ENCODE measurements around the gene PARG.
"Not testable (repeated sequence)": the region's sequence is repeated elsewhere in the genome, so short reads cannot be mapped to it uniquely, and the experiment has no call there.

The PARG gene

DNA sequence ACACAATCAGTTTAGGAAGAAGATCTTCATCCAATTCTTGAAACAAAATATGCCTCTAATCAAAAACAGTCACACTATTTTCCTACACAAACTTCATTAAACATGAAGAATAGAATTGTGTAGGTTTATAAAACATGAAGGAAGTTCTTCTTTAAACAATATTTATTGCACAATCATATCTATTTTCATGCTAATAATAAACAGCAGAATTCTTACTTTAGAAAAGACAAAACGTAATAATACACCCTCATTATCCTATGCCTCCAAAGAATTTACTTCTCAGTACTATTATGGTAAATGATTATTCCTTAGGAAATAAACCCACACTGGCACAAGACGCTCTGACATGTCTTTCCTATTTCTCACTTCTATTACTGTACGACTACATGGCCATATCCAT, 41.4 kb downstream of the PARG start:
- not testable (repeated sequence) for DNase-seq

DNA sequence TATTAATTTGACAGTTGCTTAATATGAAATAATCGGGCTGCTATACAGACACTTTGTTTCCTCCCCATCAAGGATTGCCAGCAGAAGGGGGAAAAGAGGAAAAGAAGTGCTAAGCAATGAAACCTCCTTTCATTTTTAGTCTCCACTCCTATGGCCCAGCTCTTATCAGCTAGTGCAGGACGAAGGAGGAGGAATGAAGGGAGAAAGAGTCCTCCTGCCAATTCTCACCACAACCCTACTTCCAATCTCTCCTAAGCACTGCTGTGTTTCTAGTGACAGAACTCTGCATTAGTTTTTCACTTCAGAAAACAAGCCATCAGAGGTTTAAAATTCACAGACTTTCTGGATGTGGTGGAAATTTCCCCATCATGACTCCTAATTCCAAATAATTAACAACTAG, 41.8 kb downstream of the PARG start:
- DNase-seq, result not testable (repeated sequence)

DNA sequence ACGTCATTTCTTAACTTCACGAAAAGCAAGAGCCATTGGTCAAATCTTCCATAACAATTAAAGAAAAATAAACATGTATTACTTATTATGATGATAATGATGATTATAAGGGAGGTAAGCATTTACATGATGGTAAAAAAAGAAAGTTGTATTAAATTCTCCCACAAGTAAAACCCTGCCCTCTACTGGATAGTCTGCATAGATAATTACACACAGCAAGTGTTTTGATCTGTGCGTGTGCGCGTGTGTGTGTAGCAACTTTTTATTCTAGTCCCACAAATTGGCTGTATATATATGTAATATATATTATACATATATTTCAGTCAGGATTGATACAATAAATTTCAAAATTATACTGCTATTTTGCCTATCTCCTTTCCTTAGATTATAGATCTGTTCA, 51.8 kb downstream of the PARG start:
- not testable (repeated sequence) for DNase-seq

DNA sequence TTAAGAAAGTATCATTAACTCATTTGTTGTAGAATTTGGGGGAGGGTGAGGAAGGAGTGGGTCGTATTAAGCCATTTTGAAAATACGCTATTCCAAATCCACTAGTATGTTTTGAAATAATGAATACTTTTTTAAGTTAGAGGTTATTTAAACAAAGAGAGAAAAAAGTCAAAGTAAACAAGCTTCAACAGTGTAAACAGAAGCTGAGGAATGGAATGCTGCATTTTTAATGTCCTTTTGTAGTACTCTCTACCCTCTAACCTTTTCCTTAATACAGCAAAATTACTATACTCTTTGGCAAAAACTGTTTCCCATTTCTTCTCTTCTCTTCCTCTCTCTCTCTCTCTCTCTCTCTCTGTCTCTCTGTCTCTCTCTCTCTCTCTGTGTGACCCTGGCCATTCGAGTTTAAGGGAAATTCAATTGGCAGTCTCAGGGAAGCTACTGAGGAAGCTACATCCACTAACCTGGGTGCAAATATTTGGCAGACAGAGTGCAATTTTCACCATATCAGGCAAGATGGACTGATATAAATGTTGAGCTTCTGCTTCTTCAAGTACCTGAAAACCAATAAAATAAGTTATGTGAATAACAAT, 57.0 kb downstream of the PARG start:
- not testable (repeated sequence) for DNase-seq

DNA sequence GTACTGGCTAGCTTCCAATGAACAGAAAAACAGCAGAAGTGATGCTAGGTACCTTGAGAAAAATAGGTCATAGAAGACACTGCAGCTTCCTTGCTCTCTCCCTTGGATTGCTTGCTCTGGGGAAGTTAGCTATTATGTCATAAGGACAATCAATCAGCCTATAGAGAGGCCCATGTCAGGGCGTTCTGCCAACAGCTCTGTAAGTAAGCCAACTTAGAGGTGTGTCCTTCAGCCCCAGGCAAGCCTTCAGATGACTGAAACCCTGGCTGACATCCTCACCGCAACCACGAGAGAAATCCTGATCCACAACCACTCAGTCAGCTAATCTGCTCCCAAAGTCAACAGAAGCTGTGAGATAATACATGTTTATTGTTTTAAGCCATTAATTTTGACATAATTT, 58.0 kb downstream of the PARG start:
- DNase-seq, result not testable (repeated sequence)

DNA sequence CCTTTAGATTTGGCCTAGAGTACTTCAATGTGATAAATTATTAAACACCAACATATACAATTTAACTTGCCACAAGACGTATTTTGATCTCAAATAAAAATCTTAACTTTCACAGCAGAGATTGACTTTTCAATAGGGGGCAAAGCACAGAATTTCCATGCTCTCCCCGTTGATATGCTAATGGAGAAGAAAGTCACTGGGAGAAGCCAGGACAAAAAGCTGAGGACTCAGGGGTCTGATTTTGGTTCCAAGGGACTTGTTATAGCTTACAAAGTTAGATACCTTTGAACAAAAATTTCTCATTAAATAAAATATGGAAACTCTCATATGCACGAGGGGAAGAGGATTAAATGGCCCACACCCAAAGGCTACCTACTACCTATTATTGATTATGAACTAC, 59.5 kb downstream of the PARG start:
- DNase-seq, result not testable (repeated sequence)

DNA sequence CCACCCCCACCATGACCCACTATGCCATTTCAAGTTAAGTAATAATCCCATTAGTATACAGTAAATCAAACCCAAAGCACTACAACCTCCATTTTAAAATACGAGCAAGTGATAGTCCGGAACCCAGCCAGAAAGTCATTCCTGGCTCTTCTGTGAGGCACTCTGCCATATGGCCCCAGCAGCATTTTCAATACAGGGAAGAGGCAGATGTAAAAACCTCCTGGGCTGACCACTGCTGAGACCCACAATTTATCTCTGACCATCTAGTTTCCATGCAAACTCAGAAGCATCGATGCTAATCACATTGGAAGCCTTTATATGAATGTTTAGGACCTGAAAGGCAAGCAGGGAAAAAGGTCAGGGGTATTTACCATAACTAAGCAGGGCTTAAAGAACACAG, 69.1 kb downstream of the PARG start:
- not testable (repeated sequence) for DNase-seq

DNA sequence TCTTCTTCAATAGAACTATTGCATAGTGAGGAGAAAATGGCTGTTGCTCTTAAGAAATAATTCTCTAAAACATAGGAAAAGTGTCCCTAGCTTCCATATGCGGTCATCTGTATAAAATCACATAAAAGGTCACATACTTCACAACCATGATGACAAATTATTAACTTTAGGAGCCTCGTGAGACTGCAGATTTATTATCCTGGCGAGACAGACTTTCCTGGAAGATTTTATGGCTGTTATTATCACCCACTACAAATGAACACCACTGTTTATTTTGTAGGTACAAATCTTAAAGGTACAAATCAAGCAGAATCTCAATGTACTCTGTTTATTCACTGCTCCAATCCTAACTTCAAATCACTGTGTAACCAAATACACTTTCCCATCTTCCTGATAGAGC, 70.4 kb downstream of the PARG start:
- not testable (repeated sequence) for DNase-seq

DNA sequence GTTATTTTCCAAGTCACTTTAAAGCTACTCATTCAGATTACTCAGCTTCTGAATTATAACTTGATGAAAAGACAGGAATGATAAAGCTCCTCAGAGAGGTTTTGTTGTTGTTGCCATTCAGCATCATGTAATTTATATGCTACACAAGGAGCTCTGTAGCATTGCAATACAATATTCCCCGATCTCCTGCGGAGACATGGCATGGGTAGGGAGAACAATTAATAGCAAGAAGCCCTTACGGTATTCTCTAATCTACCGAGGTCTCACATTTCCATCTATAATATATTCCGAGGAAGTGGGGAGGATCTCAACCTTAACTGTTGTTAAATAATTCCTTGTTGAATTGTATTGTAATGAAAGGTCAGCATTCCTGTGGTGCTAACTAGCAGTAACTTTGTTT, 81.9 kb downstream of the PARG start:
- not testable (repeated sequence) for DNase-seq

DNA sequence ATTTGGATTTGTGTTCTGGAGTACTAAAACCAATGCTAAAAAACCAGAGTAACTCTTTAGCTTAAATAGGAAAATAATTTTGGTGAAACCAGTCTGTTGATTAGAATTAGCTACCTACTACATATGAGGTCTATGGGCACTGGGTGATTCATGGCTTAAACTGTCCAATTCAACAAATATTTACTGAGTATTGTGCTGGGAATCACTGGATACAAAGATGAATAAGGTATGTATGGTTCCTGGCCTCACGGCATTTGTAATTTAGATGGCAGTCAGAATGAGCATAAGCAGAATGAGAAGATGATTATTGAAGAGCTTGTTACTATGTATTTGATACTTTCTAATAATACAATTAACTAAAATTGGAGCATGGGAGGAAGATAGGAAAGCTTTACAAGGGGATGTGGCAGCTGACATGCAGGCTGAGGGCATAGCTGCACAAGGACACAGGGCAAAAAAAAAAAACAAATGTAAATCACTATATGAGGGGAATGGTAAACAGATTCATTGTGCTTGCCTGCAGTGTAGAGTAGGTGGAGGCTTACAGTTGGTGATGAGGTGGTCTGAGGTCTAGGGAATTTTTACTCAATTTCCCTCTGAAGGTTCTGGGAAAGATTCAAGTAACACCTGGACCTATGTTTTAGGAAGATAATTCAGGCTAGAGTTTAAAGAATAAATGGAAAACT, 83.0 kb downstream of the PARG start:
- DNase-seq, result not testable (repeated sequence)

DNA sequence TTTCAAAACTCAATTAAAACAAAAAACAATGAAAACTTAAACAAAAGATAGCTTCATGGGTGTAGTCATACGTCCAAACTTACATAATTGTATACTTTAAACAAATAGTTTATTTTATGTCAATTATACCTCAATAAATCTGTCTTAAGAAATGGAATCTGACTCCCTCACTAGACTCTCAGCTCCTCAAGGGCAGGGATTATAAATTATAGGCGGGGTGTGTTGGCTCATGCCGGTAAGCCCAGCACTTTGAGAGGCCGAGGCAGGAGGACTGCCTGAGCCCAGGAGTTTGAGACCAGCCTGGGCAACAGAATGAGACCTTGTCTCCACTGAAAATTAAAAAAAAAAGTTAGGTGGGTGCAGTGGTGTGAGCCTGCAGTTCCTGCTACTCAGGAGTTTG, 92.3 kb downstream of the PARG start:
- DNase-seq, result not testable (repeated sequence)

DNA sequence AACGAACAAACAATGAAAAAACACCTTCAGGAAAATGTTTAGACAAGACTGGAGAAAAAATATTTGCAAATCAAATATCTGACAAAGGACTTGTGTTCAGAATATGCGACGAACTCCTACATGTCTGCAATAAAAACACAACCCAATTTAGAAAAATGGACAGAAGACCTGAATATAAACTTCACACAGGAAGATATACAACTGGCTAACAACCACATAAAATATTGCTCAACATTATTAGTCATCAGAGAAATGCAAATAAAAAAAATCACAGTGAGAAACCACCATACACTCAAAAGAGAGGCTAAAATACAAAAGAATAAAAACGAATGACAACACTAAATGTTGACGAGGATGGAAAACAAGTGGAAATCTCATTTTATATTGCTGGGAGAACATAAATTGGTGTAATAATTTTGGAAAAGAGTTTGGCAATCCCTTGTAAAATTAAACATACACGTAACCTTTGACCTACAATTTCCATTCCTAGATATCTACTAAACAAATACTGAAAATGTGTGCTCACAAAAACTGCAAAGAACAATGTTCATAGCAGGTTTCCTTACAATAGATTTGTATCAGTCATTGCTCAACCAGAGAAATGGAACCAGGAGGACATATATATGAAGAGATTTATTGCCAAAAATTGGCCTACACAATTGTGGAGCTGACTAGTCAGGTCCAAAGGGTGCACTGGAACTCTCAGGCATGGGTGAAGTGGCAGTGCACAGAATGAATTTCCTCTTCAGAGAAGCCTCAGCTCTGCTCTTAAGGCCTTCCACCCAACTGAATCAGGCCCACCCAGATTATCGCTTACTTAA, 96.8 kb downstream of the PARG start:
- DNase-seq, result no peak

DNA sequence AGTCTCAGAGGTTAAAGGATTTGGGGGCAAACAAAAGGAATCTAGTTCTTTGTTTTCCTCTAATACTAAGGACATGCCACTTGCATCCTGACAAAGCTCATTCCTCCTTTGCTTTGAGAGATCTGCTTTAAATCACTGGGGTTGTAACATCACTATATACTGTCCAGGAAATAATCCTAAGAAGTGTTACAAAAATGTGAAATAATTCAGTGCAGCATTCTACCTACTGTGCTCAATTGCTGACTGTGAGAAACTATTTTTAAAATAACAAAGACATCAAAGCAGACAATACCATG, 99.5 kb downstream of the PARG start:
- DNase-seq, result not testable (repeated sequence)

DNA sequence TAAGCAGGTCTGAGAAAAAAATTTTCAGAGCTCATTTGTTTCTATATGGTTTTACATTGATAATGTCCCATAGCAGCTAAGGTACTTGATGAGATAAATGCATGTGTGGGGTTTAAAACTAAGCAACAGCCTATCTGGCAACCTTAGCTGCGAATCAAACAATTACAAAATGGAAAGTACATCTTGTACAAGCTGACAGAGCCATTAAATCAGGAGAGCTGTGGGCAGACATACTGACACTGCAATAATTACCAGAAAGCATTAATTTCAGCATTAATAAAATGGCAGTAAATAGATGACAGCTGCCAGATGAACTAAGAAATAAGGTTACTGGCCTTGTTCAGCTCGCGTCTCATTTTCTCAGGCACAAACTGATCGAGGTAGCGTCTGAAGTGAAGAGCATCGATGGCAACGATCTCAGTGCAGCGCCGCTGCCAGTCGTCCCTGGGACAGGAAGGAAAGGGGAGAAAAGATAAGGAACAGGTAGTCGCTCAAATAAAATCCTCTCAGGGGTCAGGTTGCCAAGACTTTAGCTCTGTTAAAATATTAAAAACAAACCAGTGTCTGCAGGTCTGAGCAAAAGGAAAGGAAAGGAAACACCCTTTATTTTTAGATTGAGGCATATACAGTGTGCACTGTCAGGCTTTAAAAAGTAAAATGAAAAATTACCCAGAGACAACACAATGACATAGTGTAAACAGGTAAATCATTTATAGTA, 100.1 kb downstream of the PARG start:
- DNase-seq, result no peak

DNA sequence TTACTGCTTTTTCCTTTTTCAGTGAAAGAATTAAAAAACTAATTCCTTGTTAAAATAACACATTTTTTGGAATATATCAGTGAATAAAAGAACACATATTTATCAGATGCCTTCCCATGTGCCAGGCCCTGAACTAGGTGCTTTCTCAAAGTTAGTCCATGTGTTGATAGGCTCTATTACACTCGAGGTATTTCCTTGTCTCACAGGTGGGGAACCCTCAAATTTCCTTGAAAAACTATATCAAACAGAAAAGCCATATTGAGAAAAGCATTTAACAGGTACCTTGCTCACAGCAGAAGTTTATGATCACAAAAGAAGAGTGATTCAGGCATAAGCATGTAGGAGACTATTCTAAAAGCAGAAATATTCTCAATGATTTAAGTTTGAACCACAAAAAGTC, 104.1 kb downstream of the PARG start:
- no peak for DNase-seq

DNA sequence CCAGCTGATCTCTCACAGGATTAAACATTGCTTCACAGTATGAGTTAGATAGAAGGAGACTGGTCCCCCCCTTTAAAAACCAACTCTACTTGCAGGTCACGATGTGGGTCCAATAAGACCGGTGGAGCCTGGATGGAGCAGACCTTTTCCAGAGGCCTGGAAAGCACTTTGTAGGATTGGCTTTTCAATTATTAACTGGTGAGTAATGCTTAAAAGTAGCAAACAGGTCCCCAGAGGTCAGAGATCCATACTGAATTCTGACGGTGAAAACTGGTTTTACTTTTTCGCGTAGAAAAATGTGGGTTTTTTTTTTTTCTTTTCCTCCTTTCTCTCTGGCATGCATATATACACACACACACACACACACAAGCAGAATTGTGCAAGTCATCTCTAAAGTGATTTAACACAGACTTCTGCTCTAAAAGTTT, 104.8 kb downstream of the PARG start:
- DNase-seq, result no peak

DNA sequence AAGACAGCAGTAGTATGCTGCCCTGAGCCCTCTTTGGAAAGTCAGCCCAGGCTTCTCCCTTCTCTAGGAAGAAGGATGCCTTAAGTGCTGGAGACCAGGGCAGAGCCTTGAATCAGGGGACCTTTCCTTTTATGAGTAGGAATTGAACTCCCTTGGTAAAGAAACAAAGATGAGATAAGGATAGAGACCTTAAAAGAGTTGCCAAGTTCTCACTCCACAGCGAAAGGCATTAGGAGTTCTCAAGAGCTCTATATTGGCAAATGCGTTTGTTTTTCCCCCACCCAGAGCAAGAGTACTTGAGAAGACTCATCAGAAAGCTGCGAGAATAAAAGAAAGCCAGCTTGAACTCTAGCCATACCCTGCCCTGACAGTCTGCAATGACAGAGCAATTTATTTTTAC, 106.9 kb downstream of the PARG start:
- no peak for DNase-seq

DNA sequence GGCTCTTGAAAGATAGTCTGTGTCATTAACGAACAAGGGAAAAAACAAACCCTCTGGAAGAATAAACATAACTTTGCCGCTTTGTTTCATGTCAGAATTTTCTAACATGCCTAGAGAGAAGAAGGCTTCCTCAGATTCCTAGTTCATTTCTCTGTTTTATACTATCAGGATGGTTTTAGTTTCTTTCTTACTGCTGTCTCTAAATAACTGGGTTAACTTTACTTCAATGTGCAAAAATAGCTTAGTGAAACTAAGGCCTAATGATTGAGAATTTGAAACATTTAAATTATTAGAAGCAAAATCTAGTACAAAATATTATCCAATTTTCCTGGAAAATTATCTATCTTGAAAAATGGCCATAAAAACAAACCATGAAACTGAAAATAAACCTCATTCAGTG, 107.6 kb downstream of the PARG start:
- DNase-seq, result no peak

DNA sequence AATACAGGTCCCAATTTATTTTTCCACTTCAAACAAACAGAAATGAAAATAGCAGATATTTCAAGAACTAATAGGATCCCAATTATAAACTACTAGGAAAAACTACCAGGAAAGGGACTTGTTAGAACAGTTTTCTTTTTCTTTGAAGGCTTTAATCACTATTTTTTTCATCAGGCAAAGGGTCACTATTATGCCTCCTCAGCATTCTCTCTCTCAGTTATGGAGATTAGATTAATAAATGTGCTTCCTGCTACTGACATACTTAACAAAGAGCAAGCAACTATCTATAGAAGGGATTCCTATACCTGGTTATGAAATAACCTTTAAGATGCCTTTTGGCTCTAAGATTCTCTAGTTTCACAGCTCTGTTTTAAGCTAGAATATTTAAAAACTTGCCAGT, 108.7 kb downstream of the PARG start:
- no peak for DNase-seq

DNA sequence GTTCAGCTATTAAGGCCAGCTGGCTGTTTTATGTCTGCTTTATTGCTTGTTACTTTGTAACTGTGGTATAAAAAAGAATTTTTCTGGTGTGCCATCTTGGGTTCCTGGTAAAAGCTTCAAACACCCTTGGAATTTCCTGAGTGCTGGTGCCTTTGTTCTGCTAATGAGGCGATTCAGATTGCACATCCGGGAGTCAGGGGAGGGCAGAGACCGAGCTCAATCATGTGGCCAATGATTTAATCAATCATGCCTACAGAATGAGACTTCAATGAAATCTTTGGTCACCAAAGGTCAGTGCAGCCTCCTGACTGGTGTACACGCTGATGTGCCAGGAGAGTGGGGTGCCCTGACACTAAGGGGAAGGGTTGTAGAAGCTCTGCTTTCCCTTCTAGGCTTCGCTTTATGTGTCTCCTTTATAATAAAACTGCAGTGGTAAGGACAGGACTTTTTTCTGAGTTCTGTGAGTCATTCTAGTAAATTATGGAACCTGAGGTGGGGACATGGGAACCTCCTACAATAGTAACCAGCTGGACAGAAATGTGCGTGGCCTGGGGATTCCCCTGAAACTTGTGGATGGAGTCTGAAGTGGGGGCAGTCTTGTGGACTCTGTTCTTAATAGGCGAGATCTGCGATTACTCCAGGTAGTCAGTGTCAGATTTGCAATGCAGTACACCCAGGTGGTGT, 110.3 kb downstream of the PARG start:
- DNase-seq, result no peak

DNA sequence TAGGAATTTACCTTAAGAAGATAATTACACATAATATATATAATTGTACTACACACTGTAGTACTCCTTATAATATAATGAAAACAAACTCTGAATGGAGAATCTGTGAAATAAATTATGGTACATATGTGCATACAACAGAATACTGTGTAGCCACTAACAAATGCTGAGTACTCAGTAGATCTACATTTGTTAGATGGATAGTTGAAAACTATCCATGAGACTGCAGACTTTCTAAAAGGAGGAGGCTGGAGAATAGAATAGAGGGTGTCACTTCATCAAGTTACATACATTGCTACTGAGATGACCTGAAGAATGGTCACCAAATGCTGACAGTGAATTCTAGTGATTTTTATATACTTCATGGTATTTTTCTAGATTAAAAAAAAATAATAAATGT, 111.0 kb downstream of the PARG start:
- DNase-seq, result no peak

DNA sequence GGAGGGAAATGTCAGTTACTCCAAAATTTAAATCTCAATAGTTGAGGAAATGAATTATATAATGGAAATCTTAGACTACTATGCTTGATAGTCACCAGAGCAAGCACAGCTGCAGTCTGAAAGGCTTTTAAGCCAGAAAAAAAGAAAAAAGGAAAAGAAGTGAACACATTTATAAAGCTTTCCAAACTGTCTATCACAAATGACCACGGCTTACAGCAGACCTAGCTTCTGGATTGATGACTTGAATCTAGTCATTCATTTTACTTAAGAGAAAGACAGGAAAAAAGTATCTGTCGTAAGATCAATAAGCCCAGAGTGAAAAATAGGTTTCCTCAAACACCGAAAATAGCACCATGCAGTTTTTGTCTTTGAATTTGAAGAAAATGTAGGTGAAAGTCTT, 111.8 kb downstream of the PARG start:
- DNase-seq, result no peak

DNA sequence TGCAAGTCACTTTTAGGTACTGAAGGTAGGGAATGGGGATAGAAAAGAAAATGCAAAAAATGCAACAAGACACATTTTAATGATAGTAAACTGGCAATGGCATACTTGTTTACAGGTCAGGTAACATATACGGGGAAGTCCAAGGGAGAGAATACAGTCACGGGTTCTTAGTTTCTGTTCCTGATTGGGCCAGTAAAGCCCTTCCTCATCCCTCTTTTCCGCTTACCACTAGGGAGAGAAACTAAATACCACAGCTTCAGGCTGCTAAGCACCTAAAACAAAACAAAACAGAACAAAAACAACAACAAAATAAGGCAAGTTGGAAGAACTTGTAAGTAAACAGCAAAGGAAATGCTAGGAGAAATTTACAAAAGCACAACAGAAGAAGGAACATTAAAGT, 114.5 kb downstream of the PARG start:
- DNase-seq, result no peak

All from stimulated activated CD4-positive, alpha-beta T cell treated with anti-CD3 and anti-CD28 coated beads, Interleukin-2, amount 100 ng/mL, for 48 hours (primary cell).